ENCODE results near the gene NHS.
A peak's percentile ranks its signal among the peaks of the same experiment; 100 is the strongest.

The NHS gene

DNA sequence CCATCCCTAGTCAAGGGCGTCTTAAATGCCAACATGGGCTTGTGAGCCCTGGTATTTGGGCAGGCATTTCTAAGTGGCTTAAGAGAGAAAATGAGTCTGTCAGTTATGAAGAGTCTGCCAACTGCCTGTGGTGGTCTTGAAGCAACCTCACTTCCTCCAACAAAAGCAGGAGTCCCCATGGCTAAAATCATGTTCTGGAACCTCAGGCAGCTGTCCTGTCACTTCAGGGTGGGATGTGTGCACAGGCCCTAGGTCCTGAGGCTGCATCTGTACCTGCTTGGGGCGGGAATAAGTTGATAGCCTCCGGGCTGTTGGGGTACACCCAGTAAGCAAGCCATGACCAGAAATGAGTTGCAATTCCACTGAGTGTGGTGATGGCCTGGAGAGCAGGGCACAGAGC, 247.3 kb downstream of the NHS start:
- no peak for DNase-seq (ENCODE audit: low read depth in 2 of 2)

DNA sequence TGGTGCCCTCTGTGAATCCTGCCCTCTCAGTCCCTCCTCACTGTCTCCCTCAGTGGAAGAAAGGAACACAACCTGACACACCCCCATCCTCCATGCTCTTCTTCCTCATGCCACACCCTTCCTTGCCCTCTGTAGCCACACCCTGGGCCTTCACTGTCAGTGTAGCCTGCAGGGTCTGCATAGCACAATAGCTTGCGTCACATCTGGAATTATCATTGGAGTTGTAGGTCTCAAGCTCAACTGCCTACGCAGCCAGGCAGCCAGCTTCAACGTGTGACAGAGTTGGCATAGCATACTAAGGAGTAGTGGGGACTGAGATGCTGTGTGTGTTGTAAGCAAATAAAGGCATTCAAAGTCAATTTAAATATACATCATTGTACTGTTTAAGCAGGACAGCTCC, 248.8 kb downstream of the NHS start:
- no peak for DNase-seq (ENCODE audit: low read depth in 2 of 2)

DNA sequence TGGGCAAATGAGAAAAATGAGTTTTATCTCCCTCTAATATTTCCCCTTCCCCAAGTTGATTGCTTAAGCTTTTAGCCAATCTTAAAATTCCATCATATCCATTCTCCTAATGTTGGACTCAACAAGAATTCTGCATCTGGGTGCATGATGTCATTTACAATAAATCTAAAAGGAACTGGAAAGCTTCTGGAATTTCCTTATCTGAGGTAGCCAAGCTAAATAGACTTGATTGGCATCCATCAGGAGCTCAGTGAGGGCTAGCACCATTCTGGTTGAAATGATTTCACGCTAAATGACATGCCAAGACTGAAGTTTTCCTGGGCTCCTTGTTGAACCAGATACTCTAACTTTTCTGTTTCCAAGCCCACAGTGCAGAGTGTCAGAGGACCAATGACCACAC, 252.0 kb downstream of the NHS start:
- DNase-seq (ENCODE audit: low read depth in 2 of 2): no peak

DNA sequence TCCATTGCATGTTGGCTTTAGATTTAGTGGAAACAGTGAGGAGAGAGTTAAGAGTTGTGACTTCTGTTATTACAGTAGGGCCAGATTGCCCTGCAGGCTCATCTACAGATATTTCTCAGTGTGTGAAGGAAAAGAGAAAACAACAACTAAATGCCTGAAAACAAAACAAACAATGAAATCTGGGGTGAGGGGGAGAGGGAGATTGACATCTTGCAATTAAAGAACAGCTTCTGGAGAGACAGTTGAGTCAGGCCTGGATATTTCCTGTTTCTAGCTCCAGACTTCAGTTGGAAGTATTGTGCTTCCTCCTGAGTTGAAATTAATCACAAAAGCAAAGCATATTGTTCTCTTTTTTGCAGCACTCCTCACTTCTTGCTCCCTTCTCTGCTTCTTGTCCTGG, 254.0 kb downstream of the NHS start:
- no peak for DNase-seq (ENCODE audit: low read depth in 2 of 2)

DNA sequence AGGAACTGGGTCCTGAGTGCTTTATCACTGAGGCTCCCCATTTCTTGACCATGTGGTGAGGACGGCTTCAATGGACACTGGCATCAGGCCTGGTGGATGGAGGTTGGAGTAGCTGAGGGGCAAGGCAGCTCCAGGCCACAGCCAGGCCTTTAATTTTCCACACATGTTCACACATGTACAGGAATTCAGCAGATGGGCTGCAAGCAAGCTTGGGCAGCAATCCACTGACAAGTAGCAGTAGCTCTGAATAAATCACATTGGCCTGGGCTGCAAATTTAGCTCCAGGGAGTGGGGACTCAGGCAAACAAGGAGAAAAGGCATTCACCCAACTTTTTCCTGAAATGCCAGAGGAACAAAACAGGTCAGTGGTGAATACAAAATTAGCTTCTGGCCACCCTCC, 254.5 kb downstream of the NHS start:
- no peak for DNase-seq (ENCODE audit: low read depth in 2 of 2)

DNA sequence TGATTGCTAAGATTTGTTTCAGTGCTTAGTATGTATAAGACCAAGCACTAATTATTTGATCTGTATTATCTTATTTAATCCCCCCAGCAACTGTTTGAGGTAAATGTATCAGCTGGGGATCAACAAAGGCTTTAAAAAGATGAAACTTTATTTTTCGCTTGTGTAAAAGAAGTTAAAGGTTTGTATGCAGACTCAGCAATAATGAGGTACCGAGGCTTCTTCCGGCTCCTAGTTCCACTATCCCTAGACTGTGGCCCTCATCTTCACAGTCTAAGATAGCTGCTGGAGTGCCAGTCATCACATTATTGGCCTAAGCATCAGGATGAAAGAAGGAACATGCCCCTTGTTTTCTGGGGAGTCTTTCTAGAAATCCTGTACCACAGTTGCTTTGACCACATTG, 256.6 kb downstream of the NHS start:
- no peak for DNase-seq (ENCODE audit: low read depth in 2 of 2)

DNA sequence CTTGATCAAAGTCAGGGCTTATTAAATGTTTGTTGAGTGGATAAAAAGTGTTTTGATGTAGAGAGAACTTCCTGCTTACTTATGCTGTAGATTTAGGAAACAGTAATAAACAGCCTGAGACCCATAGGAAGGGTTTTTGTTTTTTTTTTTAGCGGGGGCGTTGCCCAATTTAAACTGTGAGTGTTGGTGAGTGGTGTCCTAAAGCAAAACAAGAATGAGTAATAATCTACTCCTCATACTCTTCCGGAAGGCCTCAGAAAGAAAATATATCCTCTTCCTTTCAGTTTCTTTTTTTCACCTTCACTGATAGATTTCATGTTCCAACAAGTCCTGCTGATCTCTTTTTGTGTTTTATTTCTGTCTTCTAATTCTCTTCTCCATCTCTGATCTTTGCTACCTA, 257.9 kb downstream of the NHS start:
- no peak for DNase-seq (ENCODE audit: low read depth in 2 of 2)

DNA sequence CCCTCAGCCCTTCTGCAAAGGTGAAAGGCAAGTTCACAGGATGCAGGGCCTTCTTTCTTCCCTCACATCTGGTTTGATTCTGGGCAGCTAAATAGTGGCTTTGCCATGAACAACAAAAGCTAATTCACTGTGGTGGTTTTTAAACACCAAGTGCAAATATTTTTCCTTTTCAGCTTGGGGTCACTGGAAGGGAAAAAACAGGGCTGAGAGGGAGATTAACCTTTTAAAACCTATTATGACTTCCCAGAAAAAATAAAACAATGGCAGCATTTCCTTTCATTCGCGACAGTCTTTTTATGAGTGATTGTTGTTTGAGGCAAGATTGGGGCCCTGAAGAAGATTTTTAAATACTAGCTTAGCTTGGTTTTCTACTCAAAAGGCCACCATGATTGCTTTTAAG, 258.5 kb downstream of the NHS start:
- no peak for DNase-seq (ENCODE audit: low read depth in 2 of 2)

DNA sequence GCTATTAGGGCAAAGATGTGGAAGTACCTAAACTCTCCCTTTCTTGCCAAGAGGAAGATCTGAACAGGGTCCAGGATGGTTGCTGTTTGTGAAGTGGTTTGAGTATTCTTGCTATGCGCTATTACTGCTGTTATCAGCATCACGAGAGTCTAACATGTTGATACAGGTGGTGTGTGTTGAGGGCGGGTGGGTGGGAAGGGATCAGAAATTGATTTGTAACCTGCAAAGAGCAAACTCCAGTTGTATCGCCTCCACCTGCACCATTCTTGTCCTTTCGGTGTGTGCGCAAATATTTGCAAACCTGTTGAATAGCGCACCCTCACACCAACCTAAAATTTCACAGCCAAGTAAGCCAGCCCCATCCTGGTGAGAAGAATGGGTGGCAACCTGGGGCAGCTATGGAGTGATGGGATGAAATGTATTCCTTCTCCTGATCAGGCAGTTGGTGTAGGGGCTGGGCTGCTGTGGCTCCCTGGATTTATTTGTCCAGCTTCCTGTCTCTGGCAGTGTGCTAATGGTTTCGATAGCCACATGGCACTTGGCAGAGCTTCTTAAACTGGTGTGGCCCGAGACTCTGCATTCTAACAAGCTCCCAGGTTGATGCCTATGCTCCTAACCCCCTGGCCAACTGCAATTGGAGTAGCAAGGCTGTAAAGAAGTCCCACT, 259.7 kb downstream of the NHS start:
- DNase-seq (ENCODE audit: low read depth in 2 of 2): no peak

DNA sequence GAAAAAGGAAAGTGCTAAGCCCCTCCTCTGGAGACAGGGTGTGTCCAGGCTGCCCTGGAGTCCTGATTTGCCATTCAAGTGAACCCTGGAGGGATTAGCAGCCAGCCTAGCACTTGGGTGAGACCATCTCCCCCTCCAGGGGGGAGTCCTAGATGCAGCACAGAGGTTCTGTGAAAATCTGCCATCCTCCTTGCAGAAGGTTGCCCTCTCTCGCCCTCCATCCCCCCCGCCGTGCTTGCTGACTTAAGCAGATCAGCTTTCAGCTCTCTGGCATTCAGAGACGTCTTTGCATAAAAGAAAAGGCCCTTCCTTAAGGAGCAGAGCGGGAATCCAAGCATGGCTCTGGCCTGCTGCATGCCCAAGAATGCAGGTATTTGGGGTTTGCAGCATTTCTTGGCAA, 260.2 kb downstream of the NHS start:
- no peak for DNase-seq (ENCODE audit: low read depth in 2 of 2)

DNA sequence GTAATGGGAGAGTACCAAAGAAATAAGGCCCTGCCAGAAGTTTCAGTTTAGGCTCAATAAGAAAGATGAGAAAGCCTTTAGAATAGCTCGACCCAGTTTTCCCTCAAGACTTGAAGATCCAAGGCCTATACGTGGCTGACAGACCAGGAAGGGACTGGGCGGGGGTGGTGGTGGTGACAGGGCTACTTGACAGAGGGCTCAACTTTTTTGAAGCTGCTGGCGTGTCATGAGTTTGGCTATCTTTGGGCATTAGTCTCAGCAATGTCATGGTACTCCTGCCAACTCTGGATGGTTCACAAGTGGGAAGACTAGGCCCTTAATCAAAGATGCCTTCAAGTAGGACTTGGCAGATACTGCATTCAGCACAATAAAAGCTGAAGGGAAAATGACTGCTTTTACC, 262.2 kb downstream of the NHS start:
- DNase-seq (ENCODE audit: low read depth in 2 of 2): no peak

DNA sequence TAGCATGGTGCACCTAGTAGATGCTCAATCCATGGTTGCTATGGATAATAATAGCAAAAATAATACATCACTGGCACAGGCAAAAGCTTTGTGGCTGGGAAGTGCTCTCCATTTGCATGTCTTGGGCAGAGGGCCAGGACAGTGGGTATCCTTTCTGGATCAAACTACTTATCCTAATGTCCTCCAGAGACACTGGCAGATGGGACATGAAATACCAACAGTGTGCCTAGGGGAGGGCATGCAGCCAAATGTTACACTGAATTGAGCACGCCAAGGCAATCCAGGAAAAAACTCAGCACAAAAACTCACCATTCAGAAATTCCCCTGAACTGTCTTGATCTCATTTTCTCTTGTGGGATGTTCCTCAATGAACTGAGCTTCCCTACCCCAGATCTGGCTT, 263.7 kb downstream of the NHS start:
- DNase-seq (ENCODE audit: low read depth in 2 of 2): no peak

DNA sequence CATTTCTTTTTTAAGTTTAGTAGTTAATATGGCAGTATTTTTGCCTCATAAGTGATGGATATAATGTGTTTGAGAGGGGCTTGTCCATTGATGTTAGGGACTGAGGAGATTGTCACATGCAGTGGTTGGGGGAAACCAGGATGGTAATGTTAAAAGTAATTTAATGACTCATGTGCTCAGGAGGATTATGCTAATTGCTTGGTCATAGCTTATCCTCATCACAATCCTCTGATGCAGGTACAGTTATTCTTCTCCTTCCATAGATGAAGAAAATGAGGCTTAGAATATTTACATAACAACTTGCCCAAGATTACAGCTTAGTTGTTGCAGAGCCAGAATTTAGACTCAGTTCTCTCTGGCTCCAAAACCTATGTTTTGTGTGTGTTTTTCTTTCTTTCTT, 267.9 kb downstream of the NHS start:
- no peak for DNase-seq (ENCODE audit: low read depth in 2 of 2)

DNA sequence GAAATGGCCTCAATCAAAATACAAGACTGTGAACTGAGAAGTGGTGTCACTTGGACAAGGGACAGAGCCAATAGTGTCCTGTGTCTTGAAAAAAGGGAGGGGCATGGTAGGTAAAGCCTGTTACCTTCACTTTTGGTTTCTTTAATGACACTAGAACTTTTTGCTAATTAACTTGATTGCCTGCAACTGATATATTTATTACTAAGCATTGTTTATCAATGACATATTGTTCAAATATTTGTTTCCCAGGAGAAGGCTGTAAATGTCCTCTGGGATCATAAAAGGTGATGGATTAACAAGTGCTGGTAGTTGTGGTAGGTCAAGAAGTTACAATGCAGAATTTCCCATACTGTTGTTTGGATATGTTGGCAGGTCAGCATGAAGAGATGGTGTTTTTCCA, 268.5 kb downstream of the NHS start:
- no peak for DNase-seq (ENCODE audit: low read depth in 2 of 2)

DNA sequence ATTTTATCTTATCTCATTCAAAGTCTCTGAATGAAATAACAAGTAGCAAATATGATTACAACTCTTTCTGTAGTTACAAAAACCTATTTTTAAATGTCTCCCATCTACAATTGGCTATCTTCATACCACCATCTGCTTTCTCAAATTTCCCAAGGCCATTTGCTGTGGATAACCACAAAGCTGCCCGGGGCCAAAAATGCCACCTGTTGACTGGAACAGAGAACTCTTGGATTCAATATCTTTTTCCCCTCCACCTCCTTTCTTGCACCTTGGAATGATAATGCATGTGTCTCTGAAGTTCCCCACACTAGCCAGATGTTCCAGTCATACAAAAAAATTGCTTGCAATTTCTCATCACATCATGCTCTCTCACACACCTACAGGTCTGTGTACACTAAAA, 269.0 kb downstream of the NHS start:
- no peak for DNase-seq (ENCODE audit: low read depth in 2 of 2)

DNA sequence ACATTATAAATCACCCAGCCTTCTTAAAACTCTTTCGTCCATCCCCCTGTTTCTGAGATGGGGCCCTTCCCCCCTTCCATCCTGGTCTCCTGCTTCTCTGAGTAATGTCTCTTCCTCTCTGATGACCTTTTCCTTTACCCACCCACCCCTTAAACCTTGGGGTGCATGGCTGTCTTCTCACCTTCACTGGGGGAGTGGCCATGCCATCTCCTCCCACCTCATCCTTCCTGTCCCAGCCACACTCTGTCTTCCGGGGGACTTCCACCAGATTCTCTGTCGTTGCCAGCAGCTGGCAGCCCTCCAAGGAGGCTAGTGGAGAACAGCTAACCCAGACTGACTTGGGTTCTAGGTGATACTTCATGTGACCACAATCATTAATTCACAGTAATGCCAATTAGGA, 279.1 kb downstream of the NHS start:
- DNase-seq (ENCODE audit: low read depth in 2 of 2): peak; percentile 16 to 23

DNA sequence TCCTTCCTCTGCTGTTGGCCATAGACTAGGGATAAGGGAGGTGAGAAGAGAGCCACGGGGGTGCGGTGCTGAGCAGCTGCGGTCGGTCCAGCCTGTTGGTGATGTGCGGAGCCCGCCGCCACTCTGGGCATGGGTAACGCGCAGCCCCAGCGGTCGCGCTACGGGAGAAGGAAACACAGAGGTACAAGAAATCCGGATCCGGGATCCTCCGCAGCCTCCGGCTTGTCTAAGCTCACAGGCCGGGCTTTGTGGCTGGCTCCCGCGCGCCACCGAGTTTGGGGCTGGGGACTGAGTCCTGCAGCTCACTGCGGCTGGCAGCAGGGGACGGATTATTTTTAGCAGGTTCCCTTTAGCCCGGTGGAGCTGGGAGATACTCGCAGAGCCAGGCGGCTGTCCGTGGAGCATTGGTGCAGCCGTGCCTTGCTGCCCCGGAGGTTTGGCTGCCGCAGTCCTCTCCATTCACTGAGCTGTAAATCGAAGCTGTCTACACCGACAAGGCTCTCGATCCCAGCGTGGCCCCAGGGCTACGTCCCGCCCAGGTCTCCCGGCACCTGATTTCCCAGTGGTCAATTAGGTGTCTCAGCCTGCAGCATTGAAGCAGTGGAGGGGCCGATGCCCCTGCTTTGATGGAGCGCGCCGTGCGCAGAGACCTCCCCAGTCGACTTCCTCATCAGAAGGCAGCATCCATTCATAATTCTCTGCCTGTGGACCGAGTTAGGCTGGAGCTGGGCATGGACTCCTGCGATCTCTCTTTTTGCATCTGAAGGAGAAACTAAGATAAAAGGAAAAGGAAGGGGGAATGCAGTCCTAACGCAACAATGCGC, 280.4 kb downstream of the NHS start:
- no peak for DNase-seq (ENCODE audit: low read depth in 2 of 2)

DNA sequence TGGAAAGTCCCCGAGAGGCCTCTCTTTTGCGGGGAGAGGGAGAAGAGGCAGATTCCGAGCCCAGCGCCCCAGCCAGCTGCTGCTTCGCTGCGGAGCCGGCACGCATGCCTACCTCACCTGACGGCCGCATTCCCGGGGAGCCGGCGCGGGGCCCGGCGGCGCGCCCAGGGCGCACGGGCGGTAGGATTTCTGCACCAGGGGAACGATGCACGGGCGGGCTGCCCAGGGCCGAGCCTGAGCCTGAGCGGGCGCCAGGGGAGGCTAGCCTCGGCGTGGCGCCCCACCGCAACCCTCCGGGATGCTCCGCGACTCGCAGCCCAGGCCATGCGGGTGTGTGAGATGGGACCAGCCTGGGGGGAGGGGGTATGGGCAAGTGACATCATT, 281.0 kb downstream of the NHS start:
- no peak for DNase-seq (ENCODE audit: low read depth in 2 of 2)

DNA sequence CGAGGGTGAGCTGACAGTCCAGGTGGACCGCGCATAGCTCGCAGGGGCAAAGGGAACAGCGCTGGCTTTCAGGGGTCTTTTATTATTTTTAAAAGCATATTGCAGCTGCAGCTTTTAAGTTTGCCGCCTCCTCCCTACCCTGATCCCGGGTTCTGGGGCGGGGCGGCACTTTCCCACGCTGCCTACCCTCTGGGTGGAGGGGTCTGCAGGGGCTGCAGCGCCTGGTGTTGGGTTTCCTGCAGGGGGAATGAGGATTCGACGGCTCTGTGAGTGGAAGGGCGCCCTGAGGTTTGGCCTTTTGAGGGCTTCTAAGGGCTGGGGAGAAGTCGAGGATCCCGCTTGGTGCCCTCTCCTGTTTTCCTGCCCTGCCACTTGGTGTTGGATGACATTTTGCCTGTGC, 281.6 kb downstream of the NHS start:
- DNase-seq (ENCODE audit: low read depth in 2 of 2): no peak

DNA sequence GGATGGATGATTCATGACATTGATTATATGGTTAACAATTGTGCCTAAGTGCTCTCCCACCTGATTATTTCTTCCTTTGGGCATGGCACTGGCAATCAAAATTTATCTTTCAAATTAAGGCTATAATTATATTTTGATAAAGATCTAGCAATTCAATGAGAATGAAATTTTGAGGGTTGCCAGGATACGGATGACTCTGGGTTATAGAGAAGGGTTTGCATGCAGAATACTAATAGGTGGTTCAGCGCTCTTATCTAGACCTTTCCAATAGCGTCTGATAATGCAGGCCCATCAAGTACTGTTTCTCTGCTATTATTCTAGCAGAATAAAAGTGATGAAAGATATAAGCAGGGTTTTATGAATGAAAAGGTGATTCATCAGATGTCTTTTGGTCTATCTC, 287.4 kb downstream of the NHS start:
- no peak for DNase-seq (ENCODE audit: low read depth in 2 of 2)

DNA sequence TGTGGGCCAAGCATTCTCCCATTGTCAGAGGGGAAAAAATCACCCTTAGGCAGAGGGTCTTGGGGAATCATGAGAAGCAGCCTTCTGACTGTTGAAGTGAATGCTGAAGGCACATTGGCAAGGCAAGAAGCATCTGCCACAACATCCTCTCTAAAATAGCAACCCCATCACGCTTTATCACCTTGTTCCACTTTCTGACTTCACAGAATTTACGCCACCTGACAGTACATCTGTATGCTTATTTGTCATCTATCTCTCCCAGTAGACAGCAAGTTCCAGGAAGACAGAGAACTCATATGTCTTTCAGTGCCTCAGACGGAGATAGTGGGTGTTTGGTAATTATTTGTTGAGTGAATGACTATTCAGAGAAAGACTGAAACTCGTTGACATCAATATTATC, 293.9 kb downstream of the NHS start:
- DNase-seq (ENCODE audit: low read depth in 2 of 2): no peak

DNA sequence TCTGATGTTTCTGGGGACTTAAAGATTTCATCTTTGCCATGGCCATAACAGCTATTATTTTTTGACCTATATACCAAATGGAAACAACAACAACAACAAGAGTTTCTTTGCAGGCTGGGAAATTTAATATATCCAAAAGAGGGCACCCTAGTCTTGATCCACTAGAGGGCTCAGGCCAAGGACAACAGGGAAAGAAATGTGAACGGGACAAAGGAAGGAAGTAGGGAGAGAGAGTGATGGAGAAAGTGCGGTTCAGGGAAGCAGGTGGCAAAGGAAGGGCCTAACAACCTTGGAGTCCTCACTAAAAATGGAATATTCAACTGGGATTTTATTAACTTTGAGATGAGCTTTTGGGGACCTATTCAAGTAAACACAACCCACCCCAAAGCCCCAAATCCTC, 294.5 kb downstream of the NHS start:
- no peak for DNase-seq (ENCODE audit: low read depth in 2 of 2)

DNA sequence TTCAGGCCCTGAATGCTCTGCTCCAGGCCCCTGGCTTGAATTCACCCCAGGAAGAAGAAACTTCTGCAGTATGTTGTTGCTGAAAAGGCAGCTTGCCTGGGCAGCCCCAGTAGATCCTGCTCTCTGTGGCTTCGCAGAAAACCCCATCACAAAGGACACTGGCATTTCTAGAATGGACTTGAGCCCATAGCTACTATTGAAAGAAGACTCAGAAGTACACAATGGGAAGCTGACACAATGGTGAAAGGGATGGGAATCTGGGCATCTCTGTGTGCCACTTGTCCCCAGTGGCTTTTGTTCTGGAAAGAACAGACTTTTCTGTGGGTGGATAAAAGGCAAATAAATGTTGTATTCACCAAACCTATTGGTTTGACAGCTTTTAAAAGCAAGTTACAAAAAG, 294.9 kb downstream of the NHS start:
- DNase-seq (ENCODE audit: low read depth in 2 of 2): no peak

DNA sequence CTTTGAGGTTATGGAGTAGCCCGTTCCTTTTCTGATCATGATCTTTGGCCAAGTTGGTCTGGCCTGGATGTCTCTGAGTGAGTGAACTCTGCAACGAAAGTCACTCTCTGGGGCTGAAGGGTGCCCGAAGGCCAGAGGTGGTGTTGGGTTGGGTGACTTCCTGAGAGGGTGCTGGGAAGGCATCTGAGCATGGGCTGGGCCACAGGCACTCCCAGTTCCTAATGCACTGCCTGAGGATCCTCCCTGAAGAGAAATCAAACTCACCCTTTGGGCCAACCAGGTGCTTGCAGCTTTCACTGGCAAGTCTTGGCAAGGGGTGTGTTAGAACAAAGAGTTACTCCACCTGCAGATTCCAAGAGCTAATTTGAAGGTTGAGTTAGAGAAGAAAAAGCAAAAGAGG, 295.9 kb downstream of the NHS start:
- DNase-seq (ENCODE audit: low read depth in 2 of 2): no peak
